Heart left ventricle (tissue), 16 donors: ENCODE measurements around the gene ANKRD13C. TPM values are rescaled to one million over a fixed set of nuclear protein-coding genes. Genes with fewer than 3 reads are reported as not detected.

Source experiments
- ATAC-seq, 4 donors: fragments of 200-7000 bp; cut with Tn5 transposase; one replicate each; pipeline ENCODE4 v1.9.1; 2020 to 2022; ENCODE audit warnings: moderate library complexity in 4 of 4, mild to moderate bottlenecking in 3 of 4, moderate number of reproducible peaks in 1 of 4
- DNase-seq, 5 donors: peaks; one replicate each; pipeline ENCODE4 v3.0.0-alpha.2; 2020
- H3K27ac ChIP-seq, 12 donors: fragments of 200-600 bp; sonication (generic) in 4 of 12; one replicate each; pipeline versions ENCODE4 v1.5.0 to v1.8.0; 2016 to 2022; ENCODE audit warnings: mild to moderate bottlenecking in 2 of 12
- H3K27me3 ChIP-seq, 9 donors: fragments of 200-600 bp; sonication (generic) in 2 of 9; one replicate each; pipeline versions ENCODE4 v1.5.1 to v1.8.0; 2016 to 2022; ENCODE audit warnings: mild to moderate bottlenecking in 3 of 9
- H3K36me3 ChIP-seq, 9 donors: fragments of 200-600 bp; sonication (generic) in 2 of 9; one replicate each; pipeline versions ENCODE4 v1.5.0 to v1.8.0; 2018 to 2022; ENCODE audit warnings: mild to moderate bottlenecking in 2 of 9
- H3K4me1 ChIP-seq, 12 donors: fragments of 200-600 bp; sonication (generic) in 4 of 12; one replicate each; pipeline versions ENCODE4 v1.5.0 to v1.8.0; 2016 to 2022; ENCODE audit warnings: mild to moderate bottlenecking in 3 of 12
- H3K4me3 ChIP-seq, 12 donors: fragments of 200-600 bp; sonication (generic) in 4 of 12; one replicate each; pipeline versions ENCODE4 v1.5.0 to v1.8.0; 2017 to 2022; ENCODE audit warnings: mild to moderate bottlenecking in 9 of 12, moderate library complexity in 4 of 12
- H3K9me3 ChIP-seq, 12 donors: fragments of 200-600 bp; sonication (generic) in 4 of 12; one replicate each; pipeline versions ENCODE4 v1.5.0 to v1.8.0; 2016 to 2022; ENCODE audit warnings: mild to moderate bottlenecking in 1 of 12
- CTCF ChIP-seq, 12 donors: fragments of 200-600 bp; sonication (generic) in 4 of 12; IDR thresholded peaks; one replicate each; pipeline versions ENCODE4 v1.5.0 to v1.8.0; 2018 to 2022; ENCODE audit warnings: antibody characterized with exemption in 12 of 12, mild to moderate bottlenecking in 5 of 12
- POLR2A ChIP-seq, 2 donors: fragments of 450-650 bp; IDR thresholded peaks; one replicate each; pipeline ENCODE4 v1.6.1; 2017; ENCODE audit warnings: antibody characterized with exemption in 2 of 2, mild to moderate bottlenecking in 2 of 2, moderate library complexity in 2 of 2
- WGBS, 4 donors: extraction: QIAGEN DNeasy Blood & Tissue Kit in 2 of 4; methylation state at CpG; one replicate each; pipeline versions ENCODE4 v1.1.5 to v1.1.7; 2013 to 2018; 5-methylcytosine and 5-hydroxymethylcytosine counted together
- intact Hi-C, 10 donors: fragments of 100-400 bp; cut with DNase I; formaldehyde crosslinking; loops; one replicate each; pipeline versions ENCODE4 v1.11.1 to v1.14.2; 2022
- polyA plus RNA-seq, 2 donors: library from polyadenylated mRNA; stranded (reverse); fragments of 200-250 nt; gene quantifications; one replicate each; pipeline ENCODE4 v1.2.3, GENCODE V29; 2013
- total RNA-seq, 9 donors: library from RNA; depleted of rRNA in 2 of 9; stranded (reverse); fragments of >200 nt in 2 of 9; fragmentation: NEBNext Ultra II Directional in 3 of 9; extraction: Animal tissue kit (Norgen Biotek cat#: 25700) in 3 of 9; gene quantifications; one replicate each; pipeline versions ENCODE4 v1.1.0 to v1.2.4, GENCODE V29; 2016 to 2023
- donor health status: ischemic (EF 13 %, LVEDD 7.1; RV severe dilation, severe dysfunction).
- donor health status: healthy with polysubstance abuse.
- donor health status: DM: no; HTN: yes; CAD: no.
- donor health status: DM: no; HTN: no; CAD: no.
- donor health status: ischemic (EF 25% LVEDD 6.9; RV normal size, moderate dysfunction).
- donor health status: ischemic (EF 25% LVEDD 5.7; RV mildly dilated, moderate dysfunction).
- donor health status: healthy.
- donor health status: DM: yes; HTN: yes; CAD: no.
- donor health status: ischemic (EF 35%, LVEDD 5.7; RV mildly dilated, moderate dysfunction).
- donor health status: nonischemic (EF 11% LVEDD 7.7; RV severe dilation, severe dysfunction).
- donor health status: DM: yes; HTN: yes; CAD: no.
- donor health status: PGD.
- donor health status: ischemic (EF 29% LVEDD 5.4; RV normal size, mild dysfunction).
- donor health status: nonischemic (EF 23%, LVEDD 6.1; RV moderate dilation, normal function).

ANKRD13C gene
- total and polyA plus RNA-seq, 11 donors = 4.0 to 14.8 (median 10.5) TPM

- H3K4me1 ChIP-seq = peaks cover 0 to 6% (median 0%) of the 10 kb centered on the region in 12 donors
- intact Hi-C loops = no loop called here
- H3K9me3 ChIP-seq = no peaks in the 10 kb centered on the region
- TF ChIP-seq POLR2A (IDR thresholded peaks at IDR 0.05) (no peak), CTCF (IDR thresholded peaks at IDR 0.05) (no peak)
- H3K27ac ChIP-seq = no peak overlapping the region
- H3K36me3 ChIP-seq = peaks cover 0 to 25% (median 2%) of the 10 kb centered on the region in 9 donors
- WGBS, 4 donors = 81 to 88% (median 84%) methylated on average over 1 of the region's 1 CpG
- DNase-seq (no peak), ATAC-seq (no peak)
- no peak overlapping the region for H3K4me3 ChIP-seq
- no peaks in the 10 kb centered on the region for H3K27me3 ChIP-seq
Measured at GRCh38 chr1:70315782-70316181, 38.7 kb downstream of the ANKRD13C start.

GRCh38 chr1:70314706-70315304, 39.7 kb downstream of the ANKRD13C start:
- peaks cover 0 to 25% (median 2%) of the 10 kb centered on the region in 9 donors for H3K36me3 ChIP-seq
- peaks cover 0 to 6% (median 0%) of the 10 kb centered on the region in 12 donors for H3K4me1 ChIP-seq
- H3K27ac ChIP-seq = no peak overlapping the region
- no peak for DNase-seq
- H3K4me3 ChIP-seq = no peak overlapping the region
- TF ChIP-seq CTCF (IDR thresholded peaks at IDR 0.05) (no peak), POLR2A (IDR thresholded peaks at IDR 0.05) (no peak)
- no peaks in the 10 kb centered on the region for H3K9me3 ChIP-seq
- intact Hi-C loops = no loop called here
- no peaks in the 10 kb centered on the region for H3K27me3 ChIP-seq
- WGBS, 4 donors = 76 to 94% (median 86%) methylated on average over 6 of the region's 6 CpGs
- ATAC-seq = no peak

- H3K4me3 ChIP-seq = no peak overlapping the region
- H3K36me3 ChIP-seq = peaks cover 0 to 50% (median 29%) of the 10 kb centered on the region in 9 donors
- intact Hi-C loops = no loop called here
- WGBS, 4 donors = 93 to 100% (median 97%) methylated on average over 3 of the region's 3 CpGs
- H3K27me3 ChIP-seq = no peaks in the 10 kb centered on the region
- no peaks in the 10 kb centered on the region for H3K9me3 ChIP-seq
- TF ChIP-seq CTCF (IDR thresholded peaks at IDR 0.05) = no peak
- TF ChIP-seq POLR2A (IDR thresholded peaks at IDR 0.05) = no peak
- DNase-seq = no peak
- no peak for ATAC-seq
- no peak overlapping the region for H3K27ac ChIP-seq
- no peaks in the 10 kb centered on the region for H3K4me1 ChIP-seq
Measured at GRCh38 chr1:70311369-70311768, 43.2 kb downstream of the ANKRD13C start.

- no peaks in the 10 kb centered on the region for H3K4me1 ChIP-seq
- ATAC-seq (no peak), DNase-seq (no peak)
- H3K36me3 ChIP-seq = peaks cover 0 to 74% (median 61%) of the 10 kb centered on the region in 9 donors
- TF ChIP-seq POLR2A (IDR thresholded peaks at IDR 0.05) (no peak), CTCF (IDR thresholded peaks at IDR 0.05) (no peak)
- no peaks in the 10 kb centered on the region for H3K27me3 ChIP-seq
- H3K4me3 ChIP-seq = no peak overlapping the region
- no peak overlapping the region for H3K27ac ChIP-seq
- H3K9me3 ChIP-seq = no peaks in the 10 kb centered on the region
- intact Hi-C loops = no loop called here
Measured at GRCh38 chr1:70299472-70299871, 55.0 kb downstream of the ANKRD13C start.
